Measurements from ENCODE around the gene EVC2. TPM values are rescaled to one million over a fixed set of nuclear protein-coding genes. Genes with fewer than 3 reads are reported as not detected.

Gene EVC2
- total RNA-seq, 1 donor from 2014 or later: 8.2 TPM

GRCh38 chr4:5572751-5573150, 135.6 kb downstream of the EVC2 start:
- DNase-seq (ENCODE audit: low read depth) (no peak), FAIRE-seq (no peak)
- Histone ChIP-seq H3K36me3 (ENCODE audit: control insufficient read depth, insufficient read depth, low read length) (peaks cover 8% of the 10 kb centered on the region), H3K27me3 (ENCODE audit: control insufficient read depth, insufficient read depth, low read length) (no peaks in the 10 kb centered on the region), H3K4me3 (ENCODE audit: low read depth, low read length) (no peak overlapping the region)
- TF ChIP-seq CTCF (IDR thresholded peaks at IDR 0.05; ENCODE audit: insufficient read depth, low read length, severe bottlenecking): no peak

- no peak for TF ChIP-seq CTCF (IDR thresholded peaks at IDR 0.05; ENCODE audit: insufficient read depth, low read length, severe bottlenecking)
- DNase-seq (ENCODE audit: low read depth) (no peak), FAIRE-seq (no peak)
- Histone ChIP-seq H3K4me3 (ENCODE audit: low read depth, low read length) (no peak overlapping the region), H3K36me3 (ENCODE audit: control insufficient read depth, insufficient read depth, low read length) (peaks cover 8% of the 10 kb centered on the region), H3K27me3 (ENCODE audit: control insufficient read depth, insufficient read depth, low read length) (no peaks in the 10 kb centered on the region)
Measured at GRCh38 chr4:5572114-5572513, 136.2 kb downstream of the EVC2 start.

GRCh38 chr4:5571646-5572045, 136.7 kb downstream of the EVC2 start:
- no peak overlapping the region for H3K4me3 ChIP-seq (ENCODE audit: low read depth, low read length)
- H3K36me3 ChIP-seq (ENCODE audit: control insufficient read depth, insufficient read depth, low read length): peaks cover 8% of the 10 kb centered on the region
- FAIRE-seq (no peak), DNase-seq (ENCODE audit: low read depth) (no peak)
- TF ChIP-seq CTCF (IDR thresholded peaks at IDR 0.05; ENCODE audit: insufficient read depth, low read length, severe bottlenecking): no peak
- no peaks in the 10 kb centered on the region for H3K27me3 ChIP-seq (ENCODE audit: control insufficient read depth, insufficient read depth, low read length)

GRCh38 chr4:5569451-5569850, 138.9 kb downstream of the EVC2 start:
- DNase-seq (ENCODE audit: low read depth) (no peak), FAIRE-seq (no peak)
- H3K4me3 ChIP-seq (ENCODE audit: low read depth, low read length): no peak overlapping the region
- H3K27me3 ChIP-seq (ENCODE audit: control insufficient read depth, insufficient read depth, low read length): no peaks in the 10 kb centered on the region
- peaks cover 9% of the 10 kb centered on the region for H3K36me3 ChIP-seq (ENCODE audit: control insufficient read depth, insufficient read depth, low read length)
- no peak for TF ChIP-seq CTCF (IDR thresholded peaks at IDR 0.05; ENCODE audit: insufficient read depth, low read length, severe bottlenecking)

GRCh38 chr4:5568931-5569330, 139.4 kb downstream of the EVC2 start:
- DNase-seq (ENCODE audit: low read depth): no peak
- FAIRE-seq: no peak
- no peak overlapping the region for H3K4me3 ChIP-seq (ENCODE audit: low read depth, low read length)

More at GRCh38 chr4:5568931-5569330, 139.4 kb downstream of the EVC2 start:
- Histone ChIP-seq H3K27me3 (ENCODE audit: control insufficient read depth, insufficient read depth, low read length) (no peaks in the 10 kb centered on the region), H3K36me3 (ENCODE audit: control insufficient read depth, insufficient read depth, low read length) (peaks cover 6% of the 10 kb centered on the region)
- TF ChIP-seq CTCF (IDR thresholded peaks at IDR 0.05; ENCODE audit: insufficient read depth, low read length, severe bottlenecking): no peak

Measured in bronchial epithelial cell (primary cell).